ENCODE results near the gene G6PC2.

G6PC2 gene

GRCh38 chr2:168954256-168954655, 53.2 kb downstream of the G6PC2 start:
- ATAC-seq = no peak
- TF ChIP-seq OSR1 (CRISPR knock-in tag; IDR thresholded peaks at IDR 0.05) (no peak), BACH2 (CRISPR knock-in tag; IDR thresholded peaks at IDR 0.05; ENCODE audit: borderline replicate concordance) (no peak), ZNF70 (CRISPR knock-in tag; IDR thresholded peaks at IDR 0.05) (no peak), GLIS3 (CRISPR knock-in tag; IDR thresholded peaks at IDR 0.05) (no peak), RARB (CRISPR knock-in tag; IDR thresholded peaks at IDR 0.05) (no peak), ZC3H10 (CRISPR knock-in tag; IDR thresholded peaks at IDR 0.05) (no peak), ZFP3 (CRISPR knock-in tag; IDR thresholded peaks at IDR 0.05) (no peak), PATZ1 (CRISPR knock-in tag; IDR thresholded peaks at IDR 0.05; ENCODE audit: borderline replicate concordance) (no peak), SNAI2 (CRISPR knock-in tag; IDR thresholded peaks at IDR 0.05) (no peak), ZFP30 (CRISPR knock-in tag; IDR thresholded peaks at IDR 0.05) (no peak), PPARA (CRISPR knock-in tag; IDR thresholded peaks at IDR 0.05; ENCODE audit: borderline replicate concordance) (no peak), ZNF565 (CRISPR knock-in tag; conservative IDR thresholded peaks at IDR 0.05; ENCODE audit: low read depth) (no peak), TSHZ2 (CRISPR knock-in tag; IDR thresholded peaks at IDR 0.05) (no peak)

- no peak for ATAC-seq
- TF ChIP-seq BACH2 (CRISPR knock-in tag; IDR thresholded peaks at IDR 0.05; ENCODE audit: borderline replicate concordance) (no peak), PATZ1 (CRISPR knock-in tag; IDR thresholded peaks at IDR 0.05; ENCODE audit: borderline replicate concordance) (no peak), RARB (CRISPR knock-in tag; IDR thresholded peaks at IDR 0.05) (no peak), ISL1 (CRISPR knock-in tag; IDR thresholded peaks at IDR 0.05) (no peak), ZNF70 (CRISPR knock-in tag; IDR thresholded peaks at IDR 0.05) (no peak), TSHZ2 (CRISPR knock-in tag; IDR thresholded peaks at IDR 0.05) (no peak), ARNTL (CRISPR knock-in tag; IDR thresholded peaks at IDR 0.05; ENCODE audit: borderline replicate concordance, low read depth) (no peak), TCF4 (CRISPR knock-in tag; IDR thresholded peaks at IDR 0.05; ENCODE audit: borderline replicate concordance) (no peak), ZFP30 (CRISPR knock-in tag; IDR thresholded peaks at IDR 0.05) (no peak), CREB5 (CRISPR knock-in tag; IDR thresholded peaks at IDR 0.05; ENCODE audit: low read depth) (no peak), ESRRG (CRISPR knock-in tag; IDR thresholded peaks at IDR 0.05) (no peak), PPARA (CRISPR knock-in tag; IDR thresholded peaks at IDR 0.05; ENCODE audit: borderline replicate concordance) (no peak), SNAI2 (CRISPR knock-in tag; IDR thresholded peaks at IDR 0.05) (no peak), POU6F1 (CRISPR knock-in tag; IDR thresholded peaks at IDR 0.05; ENCODE audit: borderline replicate concordance, low read depth) (no peak)
Observed at GRCh38 chr2:168955321-168955720, 54.2 kb downstream of the G6PC2 start.
